Measurements from ENCODE around the gene MAP2K5.

MAP2K5 gene

GRCh38 chr15:67766968-67767367 lies 224.5 kb downstream of the MAP2K5 start:
- no peak for DNase-seq (ENCODE audit: low read depth)
- H3K4me3 ChIP-seq (ENCODE audit: low read depth, low read length), result no peak overlapping the region
- no peak for TF ChIP-seq CTCF (IDR thresholded peaks at IDR 0.05; ENCODE audit: control insufficient read depth, extremely low read depth, insufficient read depth)

- no peak for DNase-seq (ENCODE audit: low read depth)
- no peak overlapping the region for H3K4me3 ChIP-seq (ENCODE audit: low read depth, low read length)
- TF ChIP-seq CTCF (IDR thresholded peaks at IDR 0.05; ENCODE audit: control insufficient read depth, extremely low read depth, insufficient read depth), result no peak
Measured at GRCh38 chr15:67768313-67768977, 225.9 kb downstream of the MAP2K5 start.

GRCh38 chr15:67769497-67770357 lies 227.2 kb downstream of the MAP2K5 start:
- H3K4me3 ChIP-seq (ENCODE audit: low read depth, low read length), result no peak overlapping the region
- no peak for DNase-seq (ENCODE audit: low read depth)
- TF ChIP-seq CTCF (IDR thresholded peaks at IDR 0.05; ENCODE audit: control insufficient read depth, extremely low read depth, insufficient read depth), result no peak

- TF ChIP-seq CTCF (IDR thresholded peaks at IDR 0.05; ENCODE audit: control insufficient read depth, extremely low read depth, insufficient read depth), result no peak
- DNase-seq (ENCODE audit: low read depth), result no peak
- no peak overlapping the region for H3K4me3 ChIP-seq (ENCODE audit: low read depth, low read length)
Measured at GRCh38 chr15:67770358-67770628, 227.8 kb downstream of the MAP2K5 start.

GRCh38 chr15:67771189-67771800 lies 228.8 kb downstream of the MAP2K5 start:
- no peak overlapping the region for H3K4me3 ChIP-seq (ENCODE audit: low read depth, low read length)
- no peak for DNase-seq (ENCODE audit: low read depth)
- TF ChIP-seq CTCF (IDR thresholded peaks at IDR 0.05; ENCODE audit: control insufficient read depth, extremely low read depth, insufficient read depth), result no peak

- no peak for DNase-seq (ENCODE audit: low read depth)
- TF ChIP-seq CTCF (IDR thresholded peaks at IDR 0.05; ENCODE audit: control insufficient read depth, extremely low read depth, insufficient read depth), result no peak
- H3K4me3 ChIP-seq (ENCODE audit: low read depth, low read length), result no peak overlapping the region
Measured at GRCh38 chr15:67774626-67775025, 232.1 kb downstream of the MAP2K5 start.

Measured in LNCaP clone FGC (cell line).